Stimulated activated CD4-positive, alpha-beta T cell treated with anti-CD3 and anti-CD28 coated beads, Interleukin-12 subunit alpha, Interleukin-12 subunit beta, amount 100 ng/mL, for 24 hours (primary cell): Measurements from ENCODE around the gene PTH2.

Experiments used
- DNase-seq, 2 experiments: peaks; one replicate each; pipeline ENCODE4 v3.0.0-alpha.2; 2020; ENCODE audit warnings: low read depth in 2 of 2

PTH2 gene

DNA sequence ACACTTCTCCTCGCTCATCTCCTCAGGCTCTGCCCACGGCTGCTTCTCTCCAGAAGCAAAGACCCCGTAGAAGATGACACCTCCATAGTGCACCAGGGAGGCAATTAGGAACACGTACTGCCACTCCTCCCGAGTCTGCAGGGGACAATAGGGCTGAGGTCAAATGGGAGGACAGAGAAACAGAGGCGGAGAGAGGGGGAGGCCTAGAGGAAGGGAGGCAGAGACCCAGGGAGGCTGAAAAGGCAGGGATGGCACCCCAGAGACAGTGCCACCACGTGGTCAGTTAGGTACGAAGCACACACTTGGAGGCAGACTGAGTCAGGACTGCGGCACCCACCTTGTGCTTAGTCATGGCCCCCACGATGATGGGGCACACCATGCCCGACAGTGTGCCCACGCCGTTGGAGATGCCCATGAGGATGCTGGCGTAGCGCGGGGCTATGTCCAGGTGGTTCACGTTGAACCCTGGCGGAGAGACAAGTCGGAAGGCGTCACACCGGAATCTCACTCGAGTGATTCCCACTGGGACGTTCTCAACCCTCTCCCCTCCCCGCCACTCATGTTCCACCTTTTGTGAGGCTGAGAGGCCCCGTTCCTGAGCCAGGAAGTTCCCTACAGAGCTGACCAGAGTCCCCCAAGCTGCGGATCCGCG lies 7.6 kb upstream of the PTH2 start:
- no peak for DNase-seq

GRCh38 chr19:49430172-49430677 lies 7.0 kb upstream of the PTH2 start:
- DNase-seq = no peak

DNA sequence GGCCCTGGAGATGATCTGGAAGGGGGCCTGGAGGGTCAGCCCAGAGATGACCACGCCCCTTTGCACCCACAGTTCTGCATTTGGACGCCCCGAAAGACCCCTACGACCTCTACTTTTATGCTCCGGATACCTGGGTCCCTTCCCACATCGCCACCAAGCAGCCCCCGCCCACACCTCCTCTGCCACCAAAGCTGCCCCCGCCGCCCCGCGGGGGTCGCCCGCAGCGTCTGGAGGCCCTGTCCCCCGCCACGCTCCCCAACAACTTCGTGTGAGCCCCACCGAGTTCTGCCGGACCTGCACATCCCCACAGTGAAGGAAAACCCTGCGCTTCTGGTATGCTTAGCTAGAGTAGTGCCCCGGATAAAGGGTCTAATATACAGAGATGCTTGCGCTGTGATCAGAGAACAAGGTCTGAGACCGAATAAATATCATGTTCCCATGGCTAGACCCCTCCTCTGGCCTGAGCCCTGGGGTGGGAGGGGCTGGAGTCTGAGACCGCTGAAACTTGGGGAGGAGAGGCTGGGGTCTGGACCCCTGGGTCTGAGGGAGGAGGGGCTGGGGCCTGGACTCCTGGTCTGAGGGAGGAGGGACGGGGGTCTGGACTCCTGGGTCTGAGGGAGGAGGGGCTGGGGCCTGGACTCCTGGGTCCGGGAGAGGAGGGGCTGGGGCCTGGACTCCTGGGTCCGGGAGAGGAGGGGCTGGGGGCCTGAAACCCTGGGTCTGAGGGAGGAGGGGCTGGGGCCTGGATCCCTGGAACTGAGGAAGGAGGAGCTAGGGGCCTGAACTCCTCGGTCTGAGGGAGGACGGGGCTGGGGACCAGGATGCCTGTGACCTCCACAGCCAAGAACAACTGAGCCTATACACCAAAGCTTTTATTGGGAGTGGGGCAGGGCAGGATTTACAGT lies 5.6 kb upstream of the PTH2 start:
- no peak for DNase-seq

DNA sequence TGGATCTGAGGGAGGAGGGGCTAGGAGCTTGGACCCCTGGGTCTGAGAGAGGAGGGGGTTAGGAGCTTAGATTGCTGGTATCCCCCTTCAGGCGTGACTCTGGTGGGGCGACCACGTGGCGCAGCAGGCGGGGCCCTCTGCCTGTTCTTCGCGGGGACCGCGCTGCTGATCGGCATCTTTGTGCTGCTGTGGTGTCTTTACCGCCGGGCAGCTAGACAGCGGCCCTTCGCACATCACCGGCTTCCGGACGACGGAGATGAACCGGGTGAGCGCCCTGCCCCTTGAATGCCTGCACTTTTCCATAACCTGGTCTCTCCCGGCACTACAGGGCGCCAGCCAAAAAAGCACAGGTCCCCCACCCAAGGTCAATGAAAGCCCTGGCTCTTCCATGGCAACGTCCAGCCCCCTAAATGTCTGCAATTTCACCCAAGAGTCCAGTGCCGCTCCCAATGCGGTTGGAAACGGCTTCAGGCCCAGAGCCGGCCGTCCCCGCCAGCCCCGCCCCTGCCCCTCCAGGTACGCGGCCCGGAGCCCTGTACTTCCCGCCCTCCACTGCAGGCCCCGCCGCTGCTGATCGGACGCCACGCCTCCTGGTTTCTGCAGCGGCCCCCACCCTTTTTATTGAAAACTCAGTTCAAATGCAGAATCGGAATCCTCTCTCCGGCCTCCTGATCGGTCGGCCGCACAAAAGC lies 4.8 kb upstream of the PTH2 start:
- no peak for DNase-seq

DNA sequence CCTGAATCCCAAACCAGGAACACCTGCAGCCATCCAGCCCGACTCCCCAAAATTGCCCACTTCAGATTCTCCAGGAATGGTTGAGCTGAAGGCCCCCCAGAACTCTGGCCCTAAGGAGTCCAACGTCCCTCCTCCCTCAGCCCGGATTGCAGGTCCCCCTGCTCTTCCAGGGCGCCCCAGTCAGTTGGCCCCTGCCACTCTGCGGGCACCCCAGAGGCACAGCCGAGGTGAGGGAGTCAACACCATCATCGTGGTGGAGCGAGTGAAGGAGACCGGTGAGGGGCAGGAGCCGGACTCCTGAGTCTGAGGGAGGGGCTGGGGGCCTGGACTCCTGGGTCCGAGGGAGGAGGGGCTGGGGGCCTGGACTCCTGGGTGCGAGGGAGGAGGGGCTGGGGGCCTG lies 4.1 kb upstream of the PTH2 start:
- DNase-seq = no peak

- no peak for DNase-seq
Measured at GRCh38 chr19:49425922-49426592, 2.8 kb upstream of the PTH2 start.

- no peak for DNase-seq
Measured at GRCh38 chr19:49425178-49425577, 1.9 kb upstream of the PTH2 start, which contains the start of gene GFY. Gene GFY (plus strand): TSS chr19:49425388. CDS start chr19:49426431, 1,043 bp downstream.

DNA sequence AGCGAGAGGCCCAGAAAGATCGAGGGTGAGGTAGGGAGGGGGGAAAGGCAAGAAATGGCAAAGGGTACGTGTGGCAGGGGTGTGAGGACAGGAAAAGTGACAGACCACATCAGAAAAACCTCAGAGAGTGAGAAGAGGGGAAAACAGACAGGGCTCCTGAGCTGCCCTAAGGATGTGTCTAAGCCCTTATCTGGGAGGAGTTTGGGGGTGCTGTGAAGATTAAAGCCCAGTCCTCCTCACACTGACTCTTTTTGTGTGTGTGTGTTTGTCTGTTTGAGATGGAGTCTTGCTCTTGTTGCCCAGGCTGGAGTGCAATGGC lies 703 bp upstream of the PTH2 start:
- DNase-seq = no peak

DNA sequence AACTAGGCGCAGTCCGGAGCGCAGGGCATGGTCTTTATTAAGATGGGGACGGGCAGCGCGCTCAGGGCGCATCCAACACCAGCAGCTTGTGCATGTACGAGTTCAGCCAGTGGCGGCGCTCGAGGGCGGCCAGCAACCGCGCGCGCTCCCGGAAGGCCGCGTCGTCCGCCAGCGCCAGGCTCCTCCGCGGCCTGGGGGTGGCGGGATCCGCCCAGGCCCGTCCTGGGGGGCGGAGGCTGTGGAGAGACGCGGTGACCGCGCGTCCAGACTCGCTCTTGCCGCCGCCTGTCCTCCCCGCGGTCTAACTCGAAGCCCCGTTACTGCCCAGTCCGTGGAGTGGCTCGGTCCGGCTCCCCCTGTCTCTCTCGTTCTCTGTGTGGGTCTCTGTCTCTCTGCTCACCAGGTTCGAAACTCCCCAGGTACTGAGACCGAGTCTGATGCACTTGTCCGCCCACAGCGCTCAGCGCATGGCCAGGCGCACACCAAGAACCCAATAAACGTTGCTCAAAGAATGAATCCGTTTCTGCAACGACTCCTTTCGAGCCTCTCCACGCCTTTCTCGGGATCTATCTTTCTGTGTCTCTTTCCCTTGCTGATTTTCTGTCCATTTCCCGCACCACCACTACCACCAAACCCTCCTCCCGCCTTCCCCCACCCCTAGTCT lies 702 bp downstream of the PTH2 start:
- no peak for DNase-seq

DNA sequence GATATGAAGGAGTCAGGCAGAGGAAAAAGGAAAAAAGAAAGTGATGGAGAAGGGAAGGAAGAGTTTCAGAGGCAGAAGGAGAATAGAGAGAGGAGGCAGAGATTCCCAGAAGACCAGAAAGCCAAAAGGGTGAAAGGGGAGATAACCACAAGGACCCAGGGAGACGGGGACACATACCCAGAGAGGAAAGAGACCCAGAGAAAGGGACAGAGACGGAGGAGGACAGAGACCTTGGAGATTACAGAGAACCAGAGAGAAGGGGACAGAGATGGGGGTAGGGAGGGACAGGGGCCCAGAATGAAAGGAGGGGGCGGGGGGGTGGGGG lies 1.4 kb downstream of the PTH2 start:
- DNase-seq = no peak

- DNase-seq = no peak
Measured at GRCh38 chr19:49421039-49421877, 2.0 kb downstream of the PTH2 start.

DNA sequence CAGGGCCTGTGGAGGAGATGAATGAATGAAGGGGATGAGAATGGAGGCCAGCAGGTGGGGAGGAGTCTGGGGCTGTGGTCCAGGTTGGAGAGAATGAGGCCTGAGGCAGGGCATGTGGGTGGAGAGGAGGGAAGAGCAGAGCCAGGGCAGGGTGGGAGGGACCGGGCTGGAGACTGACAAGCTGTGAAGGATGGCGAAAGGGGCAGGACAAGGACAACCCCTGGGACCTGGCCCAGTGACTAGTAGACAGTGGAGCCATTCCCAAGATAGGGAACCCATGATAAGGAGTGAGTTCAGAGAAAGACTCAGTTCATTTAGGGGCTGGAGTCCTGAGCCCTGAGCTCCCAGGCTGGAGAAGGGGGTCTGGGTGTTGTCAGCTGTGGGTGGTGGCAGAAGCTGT lies 3.0 kb downstream of the PTH2 start:
- DNase-seq = no peak

DNA sequence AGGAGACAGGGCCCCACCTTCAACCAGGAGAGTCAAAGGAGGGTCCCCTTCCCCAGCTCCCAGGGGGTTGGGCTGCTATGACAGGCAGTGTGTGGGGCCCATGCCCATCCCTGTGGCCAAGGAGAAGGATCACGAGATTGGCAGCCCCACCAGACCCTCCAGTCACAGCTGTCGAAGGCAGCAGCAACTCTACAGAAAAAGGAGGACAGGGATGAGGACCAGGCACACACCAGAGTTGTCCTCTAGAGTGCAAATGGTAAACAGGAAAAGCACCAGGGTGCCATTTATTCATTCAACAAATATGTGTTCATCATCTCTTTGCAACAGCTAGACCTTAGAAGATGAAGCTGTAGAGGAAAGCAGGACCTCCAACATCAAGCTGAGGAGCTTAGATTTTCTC lies 4.1 kb downstream of the PTH2 start:
- no peak for DNase-seq

- DNase-seq = no peak
Measured at GRCh38 chr19:49418511-49418910, 4.7 kb downstream of the PTH2 start.

- DNase-seq = no peak
Measured at GRCh38 chr19:49417088-49417487, 6.2 kb downstream of the PTH2 start.

GRCh38 chr19:49415810-49416200 lies 7.4 kb downstream of the PTH2 start:
- DNase-seq = no peak

DNA sequence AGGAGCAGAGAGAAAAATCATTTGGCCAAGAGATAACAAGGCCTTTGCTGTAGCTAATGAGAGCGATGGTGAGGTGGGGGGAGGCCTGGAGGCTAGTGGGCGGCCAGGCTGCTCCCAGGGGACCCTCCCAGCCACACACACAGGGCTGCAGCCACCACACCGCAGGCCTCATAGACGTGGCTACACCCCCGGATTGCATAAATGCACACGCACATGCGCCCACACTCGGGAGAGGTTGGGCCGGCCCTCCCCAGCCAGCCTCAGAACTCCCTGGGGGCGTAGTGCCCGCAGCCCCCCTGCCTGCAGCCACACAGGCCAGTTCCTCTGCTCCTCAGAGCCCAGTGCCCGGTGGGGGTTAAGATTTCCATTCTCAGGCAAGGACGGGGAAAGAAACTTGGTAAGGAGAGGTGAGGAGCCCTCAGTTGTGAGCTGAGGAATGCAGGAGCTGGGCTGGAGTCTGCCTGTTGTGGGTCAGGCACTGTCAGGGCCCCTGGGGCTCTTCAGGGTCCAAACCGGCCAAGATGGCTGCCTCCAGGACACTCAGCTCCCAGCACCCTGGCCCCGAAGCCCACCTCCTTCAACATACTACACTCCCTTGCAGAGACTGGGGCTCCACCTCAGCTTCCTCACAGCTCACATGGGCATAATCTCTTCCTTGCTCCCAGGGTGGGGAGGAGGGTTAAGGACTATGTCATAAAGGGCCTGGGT lies 8.0 kb downstream of the PTH2 start:
- no peak for DNase-seq

- no peak for DNase-seq
Measured at GRCh38 chr19:49414256-49414655, 9.0 kb downstream of the PTH2 start.

DNA sequence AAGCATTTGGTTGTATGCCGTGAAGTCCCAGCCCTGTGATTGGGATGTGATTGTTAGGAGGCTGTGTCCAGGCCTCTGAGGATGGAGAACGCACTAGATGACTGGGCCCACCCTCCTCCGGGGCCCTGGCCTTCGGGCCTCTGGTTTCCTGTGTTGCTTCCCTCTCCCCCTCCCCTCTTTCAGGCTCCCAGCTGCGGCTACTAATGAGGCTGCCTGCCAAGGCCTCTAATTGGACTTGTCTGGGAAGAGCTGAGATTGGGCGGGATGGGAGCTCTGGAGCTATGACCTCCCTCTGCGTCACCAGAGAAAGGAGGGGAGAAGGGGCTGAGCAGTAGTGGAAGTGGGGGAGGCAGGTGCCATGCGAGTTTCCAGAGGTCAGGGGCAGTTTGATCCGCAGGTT lies 9.9 kb downstream of the PTH2 start:
- DNase-seq = no peak

GRCh38 chr19:49411681-49412326 lies 11.4 kb downstream of the PTH2 start:
- DNase-seq = no peak
